ENCODE measurements around the gene FER.
A peak's percentile ranks its signal among the peaks of the same experiment; 100 is the strongest.
"Not testable (repeated sequence)": the region's sequence is repeated elsewhere in the genome, so short reads cannot be mapped to it uniquely, and the experiment has no call there.

FER gene

DNA sequence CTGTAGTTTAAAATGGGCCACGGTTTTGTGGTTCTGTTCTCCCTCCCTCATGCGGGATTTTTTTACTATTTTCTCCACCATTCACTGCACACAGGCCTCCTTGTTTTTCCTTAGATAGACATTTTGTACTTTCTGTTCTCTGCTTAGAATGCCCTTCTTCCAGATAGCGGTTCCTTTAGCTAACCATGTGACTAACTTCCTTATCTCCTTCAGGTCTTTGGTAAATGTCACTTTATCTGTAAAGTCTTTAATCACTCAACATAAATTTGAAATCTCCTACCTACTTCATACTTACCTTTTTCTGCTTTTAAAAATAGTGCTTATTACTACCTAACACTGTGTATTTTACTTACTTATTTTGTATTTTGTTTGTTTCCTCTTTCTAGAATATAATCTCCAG is 15.0 kb downstream of the FER start:
- H3K4me1 Mint-ChIP-seq = no peaks in the 10 kb centered on the region
- peak overlapping the region in 1 of 3 experiments; percentile 29 for H3K27ac Mint-ChIP-seq
- TF ChIP-seq, protein P1, sequence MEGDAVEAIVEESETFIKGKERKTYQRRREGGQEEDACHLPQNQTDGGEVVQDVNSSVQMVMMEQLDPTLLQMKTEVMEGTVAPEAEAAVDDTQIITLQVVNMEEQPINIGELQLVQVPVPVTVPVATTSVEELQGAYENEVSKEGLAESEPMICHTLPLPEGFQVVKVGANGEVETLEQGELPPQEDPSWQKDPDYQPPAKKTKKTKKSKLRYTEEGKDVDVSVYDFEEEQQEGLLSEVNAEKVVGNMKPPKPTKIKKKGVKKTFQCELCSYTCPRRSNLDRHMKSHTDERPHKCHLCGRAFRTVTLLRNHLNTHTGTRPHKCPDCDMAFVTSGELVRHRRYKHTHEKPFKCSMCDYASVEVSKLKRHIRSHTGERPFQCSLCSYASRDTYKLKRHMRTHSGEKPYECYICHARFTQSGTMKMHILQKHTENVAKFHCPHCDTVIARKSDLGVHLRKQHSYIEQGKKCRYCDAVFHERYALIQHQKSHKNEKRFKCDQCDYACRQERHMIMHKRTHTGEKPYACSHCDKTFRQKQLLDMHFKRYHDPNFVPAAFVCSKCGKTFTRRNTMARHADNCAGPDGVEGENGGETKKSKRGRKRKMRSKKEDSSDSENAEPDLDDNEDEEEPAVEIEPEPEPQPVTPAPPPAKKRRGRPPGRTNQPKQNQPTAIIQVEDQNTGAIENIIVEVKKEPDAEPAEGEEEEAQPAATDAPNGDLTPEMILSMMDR (IDR thresholded peaks at IDR 0.05; ENCODE audit: unreplicated experiment in 3 of 3) = no peak
- peaks cover 43% of the 10 kb centered on the region for H3K36me3 Mint-ChIP-seq (ENCODE audit: low read depth)
- peaks cover 27% of the 10 kb centered on the region for H3K9me3 Mint-ChIP-seq
- H3K27me3 Mint-ChIP-seq (ENCODE audit: low read depth) = no peaks in the 10 kb centered on the region
- H3K4me3 Mint-ChIP-seq = no peak overlapping the region

DNA sequence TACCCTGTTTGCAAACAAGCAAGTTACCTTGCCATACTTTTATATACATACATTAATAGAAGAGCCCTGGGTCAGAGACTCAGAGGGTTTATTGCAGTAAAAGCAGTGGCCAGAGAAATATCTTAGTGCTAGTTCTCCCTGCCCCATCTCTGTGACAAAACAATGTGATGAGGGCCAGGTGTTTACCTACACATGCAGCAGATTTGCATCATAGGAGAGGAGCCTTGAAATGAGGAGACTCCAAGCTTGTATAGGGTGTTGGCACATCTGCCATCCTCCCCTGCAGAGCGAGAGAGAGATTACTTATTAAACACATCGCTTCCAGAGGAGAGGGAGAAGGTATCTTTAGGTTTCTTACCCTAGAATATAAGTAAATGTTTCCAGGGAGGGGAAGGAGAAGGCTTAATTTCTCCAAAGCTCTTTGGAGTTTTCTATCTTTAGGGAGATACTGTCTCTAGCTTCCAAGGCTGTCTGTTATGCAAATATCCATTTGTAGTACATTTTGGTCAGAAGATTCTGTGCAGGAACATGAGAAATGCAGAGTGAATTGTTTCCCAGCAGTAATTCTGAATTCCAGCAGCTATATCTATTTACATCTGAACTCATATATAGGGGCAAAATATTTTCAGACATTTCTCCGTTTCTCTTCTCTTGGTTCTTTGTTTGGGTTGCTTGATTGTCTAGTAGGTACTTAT is 15.7 kb downstream of the FER start:
- Mint-ChIP-seq H3K4me1 (no peaks in the 10 kb centered on the region), H3K36me3 (ENCODE audit: low read depth) (peaks cover 37% of the 10 kb centered on the region), H3K27me3 (ENCODE audit: low read depth) (no peaks in the 10 kb centered on the region), H3K27ac (no peak overlapping the region), H3K9me3 (peaks cover 22% of the 10 kb centered on the region), H3K4me3 (no peak overlapping the region)
- TF ChIP-seq, protein P1 (IDR thresholded peaks at IDR 0.05; ENCODE audit: unreplicated experiment in 3 of 3) = no peak

DNA sequence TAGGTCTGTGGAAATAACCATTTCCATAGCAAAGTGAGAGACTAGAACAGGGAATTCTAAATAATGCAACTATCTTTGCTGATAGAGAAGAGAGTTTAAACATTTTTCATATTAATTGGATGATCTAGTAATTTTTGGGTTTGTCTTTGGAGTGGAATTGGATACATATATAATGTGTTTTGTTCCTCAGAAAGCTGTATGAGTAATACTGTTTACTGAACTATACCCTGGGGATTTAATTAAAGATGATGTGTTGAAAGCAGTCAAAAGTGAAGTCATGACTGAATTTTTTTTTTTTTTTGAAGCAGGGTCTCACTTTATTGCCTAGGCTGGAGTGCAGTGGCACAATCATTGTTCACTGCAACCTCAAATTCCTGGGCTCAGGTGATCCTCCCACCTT is 17.9 kb downstream of the FER start:
- TF ChIP-seq, protein P1 (IDR thresholded peaks at IDR 0.05; ENCODE audit: unreplicated experiment in 3 of 3) = no peak
- no peaks in the 10 kb centered on the region for H3K27me3 Mint-ChIP-seq (ENCODE audit: low read depth)
- peaks cover 6% of the 10 kb centered on the region for H3K4me1 Mint-ChIP-seq
- H3K27ac Mint-ChIP-seq = no peak overlapping the region
- H3K4me3 Mint-ChIP-seq = no peak overlapping the region
- H3K9me3 Mint-ChIP-seq = peaks cover 4% of the 10 kb centered on the region
- peaks cover 21% of the 10 kb centered on the region for H3K36me3 Mint-ChIP-seq (ENCODE audit: low read depth)

DNA sequence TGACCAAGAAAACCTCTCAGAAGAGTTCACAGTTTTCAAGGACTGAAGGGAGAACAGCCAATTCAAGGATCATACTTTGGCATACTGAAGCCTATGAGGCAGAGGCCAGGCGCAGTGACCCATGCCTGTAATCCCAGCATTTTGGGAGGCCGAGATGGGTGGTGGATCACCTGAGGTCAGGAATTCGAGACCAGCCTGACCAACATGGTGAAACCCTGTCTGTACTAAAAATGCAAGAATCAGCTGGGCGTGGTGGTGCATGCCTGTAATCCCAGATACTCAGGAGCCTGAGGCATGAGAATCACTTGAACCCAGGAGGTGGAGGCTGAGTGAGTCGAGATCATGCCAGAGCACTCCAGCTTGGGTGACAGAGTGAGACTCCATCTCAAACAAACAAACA is 19.2 kb downstream of the FER start:
- H3K27me3 Mint-ChIP-seq (ENCODE audit: low read depth); H3K9me3 Mint-ChIP-seq; H3K4me1 Mint-ChIP-seq; H3K4me3 Mint-ChIP-seq; H3K27ac Mint-ChIP-seq: not testable (repeated sequence)
- H3K36me3 Mint-ChIP-seq (ENCODE audit: low read depth) = peaks cover 19% of the 10 kb centered on the region

DNA sequence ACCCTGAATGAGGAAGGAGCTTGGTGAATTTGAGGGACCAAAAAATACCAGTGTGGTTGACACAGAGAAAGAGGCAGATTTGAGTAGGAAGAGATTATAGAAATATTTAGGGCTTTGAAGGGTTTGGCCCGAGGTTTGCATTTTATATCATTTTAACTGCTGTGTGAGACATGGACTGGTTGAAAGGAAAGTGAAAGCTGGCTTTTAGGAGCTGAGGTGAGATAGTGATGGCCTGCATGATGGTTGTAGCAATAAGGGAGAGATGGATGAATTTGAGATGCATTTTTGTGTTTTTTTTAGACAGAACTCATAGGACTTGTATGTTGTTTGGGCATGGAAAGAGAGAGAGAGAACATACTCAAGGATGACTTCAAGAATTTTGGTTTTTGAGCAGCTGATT is 21.7 kb downstream of the FER start:
- Mint-ChIP-seq H3K27me3 (ENCODE audit: low read depth) (no peaks in the 10 kb centered on the region), H3K4me1 (peaks cover 13% of the 10 kb centered on the region), H3K9me3 (peaks cover 3% of the 10 kb centered on the region), H3K4me3 (no peak overlapping the region), H3K27ac (peak overlapping the region in 1 of 3 experiments; percentile 14), H3K36me3 (ENCODE audit: low read depth) (peaks cover 32% of the 10 kb centered on the region)
- TF ChIP-seq, protein P1 (IDR thresholded peaks at IDR 0.05; ENCODE audit: unreplicated experiment in 3 of 3) = no peak

DNA sequence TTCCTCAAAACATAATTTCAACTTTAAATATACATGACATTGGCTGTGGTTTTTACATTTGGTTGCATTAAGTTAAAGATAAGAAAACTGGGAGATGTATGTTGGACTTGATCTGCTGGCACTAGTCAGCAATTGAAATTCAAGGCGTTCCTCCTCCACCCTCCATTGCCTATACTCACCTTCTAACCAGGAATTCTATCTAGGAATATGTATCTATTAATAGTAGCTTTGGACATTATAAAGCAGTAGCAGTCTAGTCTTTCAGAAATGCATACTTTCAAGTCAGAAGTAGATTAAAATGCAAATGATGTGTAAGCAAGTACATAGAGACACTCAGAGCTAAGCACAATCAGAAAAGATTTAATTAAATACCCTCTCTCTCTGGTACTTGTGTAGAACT is 24.9 kb downstream of the FER start:
- peaks cover 38% of the 10 kb centered on the region for H3K36me3 Mint-ChIP-seq (ENCODE audit: low read depth)
- H3K4me3 Mint-ChIP-seq = no peak overlapping the region
- peaks cover 7% of the 10 kb centered on the region for H3K9me3 Mint-ChIP-seq
- TF ChIP-seq, protein P1 (IDR thresholded peaks at IDR 0.05; ENCODE audit: unreplicated experiment in 3 of 3) = no peak
- H3K27ac Mint-ChIP-seq = peak overlapping the region in 2 of 3 experiments; percentile 2 to 25
- H3K27me3 Mint-ChIP-seq (ENCODE audit: low read depth) = no peaks in the 10 kb centered on the region
- H3K4me1 Mint-ChIP-seq = peaks cover 13% of the 10 kb centered on the region
